Stimulated activated CD4-positive, alpha-beta T cell treated with anti-CD3 and anti-CD28 coated beads, Interleukin-4, amount 100 ng/mL, for 1 hour (primary cell): ENCODE results near the gene STK11.

Experiments used
- DNase-seq: peaks from one replicate; pipeline ENCODE4 v3.0.0-alpha.2; 2020

Gene STK11

GRCh38 chr19:1210227-1210538 is 4.6 kb downstream of the STK11 start:
- DNase-seq: no peak

GRCh38 chr19:1211494-1212234 is 6.1 kb downstream of the STK11 start:
- DNase-seq: no peak

- peak; percentile 39 for DNase-seq
Observed at GRCh38 chr19:1213391-1214286, 8.1 kb downstream of the STK11 start.

- no peak for DNase-seq
Observed at GRCh38 chr19:1214299-1214861, 8.8 kb downstream of the STK11 start.

GRCh38 chr19:1214862-1215731 is 9.5 kb downstream of the STK11 start:
- DNase-seq: no peak

GRCh38 chr19:1216756-1217155 is 11.2 kb downstream of the STK11 start:
- no peak for DNase-seq

- DNase-seq: no peak
Observed at GRCh38 chr19:1217366-1217765, 11.8 kb downstream of the STK11 start.

- DNase-seq: no peak
Observed at GRCh38 chr19:1218751-1219567, 13.4 kb downstream of the STK11 start.

- DNase-seq: no peak
Observed at GRCh38 chr19:1219786-1220476, 14.4 kb downstream of the STK11 start.

- no peak for DNase-seq
Observed at GRCh38 chr19:1220477-1220930, 14.9 kb downstream of the STK11 start.

- DNase-seq: no peak
Observed at GRCh38 chr19:1220976-1221903, 15.7 kb downstream of the STK11 start.

- no peak for DNase-seq
Observed at GRCh38 chr19:1221904-1222255, 16.3 kb downstream of the STK11 start.

GRCh38 chr19:1222394-1222793 is 16.8 kb downstream of the STK11 start:
- DNase-seq: no peak

- DNase-seq: no peak
Observed at GRCh38 chr19:1223018-1223855, 17.7 kb downstream of the STK11 start.

- DNase-seq: no peak
Observed at GRCh38 chr19:1224047-1224825, 18.7 kb downstream of the STK11 start.

GRCh38 chr19:1224847-1225246 is 19.3 kb downstream of the STK11 start:
- no peak for DNase-seq

- DNase-seq: no peak
Observed at GRCh38 chr19:1225440-1226226, 20.1 kb downstream of the STK11 start.

- no peak for DNase-seq
Observed at GRCh38 chr19:1226227-1226518, 20.6 kb downstream of the STK11 start.
